Measurements from ENCODE around the gene BRICD5. TPM values are rescaled to one million over a fixed set of nuclear protein-coding genes. Genes with fewer than 3 reads are reported as not detected.

Gene BRICD5
- total and polyA plus RNA-seq, 7 donors: 0.86 to 5.3 (median 3.0) TPM

DNA sequence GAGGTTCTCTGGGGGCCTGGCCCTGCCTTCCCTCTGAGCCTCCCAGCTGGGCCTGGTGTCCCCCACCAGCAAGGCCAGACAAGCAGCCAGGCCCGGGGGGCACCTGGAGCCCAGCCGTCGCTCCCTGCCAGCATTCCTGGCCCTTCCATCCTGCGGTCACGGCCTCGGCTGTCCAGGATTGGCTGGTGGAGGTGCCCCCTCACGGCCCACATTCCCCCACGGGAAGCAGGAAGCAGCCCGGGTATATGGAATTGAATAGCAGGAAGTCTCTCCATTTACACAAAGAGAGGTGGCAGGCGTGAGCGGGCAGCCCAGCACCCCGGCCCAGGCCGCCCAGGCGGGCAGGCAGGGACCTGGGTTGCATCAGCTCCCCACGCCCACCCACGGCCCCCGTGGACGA lies 40.6 kb downstream of the BRICD5 start:
- no peaks in the 10 kb centered on the region for H3K4me1 ChIP-seq
- peak overlapping the region; percentile 43 for H3K4me3 ChIP-seq
- no peaks in the 10 kb centered on the region for H3K9me3 ChIP-seq
- WGBS, 3 donors: 60 to 67% (median 66%) methylated on average over 12 to 18 of the region's 18 CpGs
- no peak for TF ChIP-seq CTCF (IDR thresholded peaks at IDR 0.05)
- DNase-seq (no peak), ATAC-seq (peak in 2 of 4 donors; percentile 24)
- peaks cover 3 to 75% of the 10 kb centered on the region in 2 donors for H3K36me3 ChIP-seq (ENCODE audit: insufficient read depth in 1 of 2, low read depth in 1 of 2)
- intact Hi-C loops (cut with DNase I): no loop called here
- H3K27me3 ChIP-seq (ENCODE audit: insufficient read depth in 3 of 3, low read length in 2 of 3): no peaks in the 10 kb centered on the region
- H3K27ac ChIP-seq: peak overlapping the region; percentile 53

DNA sequence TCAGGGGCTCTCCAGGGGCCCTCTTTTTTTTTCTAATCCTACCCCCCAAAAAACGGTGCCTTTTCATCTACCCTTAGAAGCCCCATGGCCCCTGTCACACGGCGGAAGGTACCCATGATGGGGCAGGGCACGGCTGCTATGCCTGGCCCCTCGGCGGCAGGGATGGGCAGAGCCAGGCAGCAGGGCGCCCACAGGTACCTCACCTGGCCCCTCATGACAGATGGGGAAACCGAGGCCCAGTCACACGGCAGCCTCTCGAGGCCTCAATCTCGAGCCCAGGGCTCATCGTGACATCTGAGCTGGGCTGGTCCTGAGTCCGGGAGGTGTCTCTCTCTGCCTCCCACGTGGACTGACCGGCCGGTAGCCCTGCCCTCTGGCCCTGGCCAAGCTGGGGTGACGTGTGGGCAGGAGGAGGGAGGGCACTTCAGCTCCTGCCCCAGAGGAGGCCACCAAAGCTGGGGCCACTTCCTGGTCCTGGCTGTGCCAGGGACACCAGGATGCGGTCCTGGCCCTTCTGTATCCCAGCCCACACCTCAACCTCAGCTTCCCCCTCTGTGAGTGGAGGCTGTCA lies 43.5 kb downstream of the BRICD5 start:
- H3K4me1 ChIP-seq: no peaks in the 10 kb centered on the region
- DNase-seq (no peak), ATAC-seq (no peak)
- H3K27ac ChIP-seq: no peak overlapping the region
- no peak for TF ChIP-seq CTCF (IDR thresholded peaks at IDR 0.05)
- H3K27me3 ChIP-seq (ENCODE audit: insufficient read depth in 3 of 3, low read length in 2 of 3): no peaks in the 10 kb centered on the region
- H3K36me3 ChIP-seq (ENCODE audit: insufficient read depth in 1 of 2, low read depth in 1 of 2): peaks cover 3 to 46% of the 10 kb centered on the region in 2 donors
- no peak overlapping the region for H3K4me3 ChIP-seq
- 89 to 92% (median 89%) methylated on average over 18 of the region's 18 CpGs for WGBS, 3 donors
- H3K9me3 ChIP-seq: no peaks in the 10 kb centered on the region
- intact Hi-C loops (cut with DNase I): no loop called here

GRCh38 chr16:2166263-2167067 lies 44.2 kb downstream of the BRICD5 start:
- 85 to 89% (median 87%) methylated on average over 17 of the region's 17 CpGs for WGBS, 3 donors
- TF ChIP-seq CTCF (IDR thresholded peaks at IDR 0.05): no peak
- DNase-seq: no peak
- intact Hi-C loops (cut with DNase I): no loop called here
- H3K36me3 ChIP-seq (ENCODE audit: insufficient read depth in 1 of 2, low read depth in 1 of 2): peaks cover 3 to 39% of the 10 kb centered on the region in 2 donors
- H3K27me3 ChIP-seq (ENCODE audit: insufficient read depth in 3 of 3, low read length in 2 of 3): no peaks in the 10 kb centered on the region
- peaks cover 2% of the 10 kb centered on the region for H3K4me1 ChIP-seq
- ATAC-seq: no peak
- H3K27ac ChIP-seq: no peak overlapping the region
- no peaks in the 10 kb centered on the region for H3K9me3 ChIP-seq
- H3K4me3 ChIP-seq: no peak overlapping the region

GRCh38 chr16:2165861-2166260 lies 44.8 kb downstream of the BRICD5 start:
- Histone ChIP-seq H3K27ac (no peak overlapping the region), H3K9me3 (no peaks in the 10 kb centered on the region), H3K4me3 (no peak overlapping the region), H3K36me3 (ENCODE audit: insufficient read depth in 1 of 2, low read depth in 1 of 2) (peaks cover 3 to 33% of the 10 kb centered on the region in 2 donors), H3K27me3 (ENCODE audit: insufficient read depth in 3 of 3, low read length in 2 of 3) (no peaks in the 10 kb centered on the region), H3K4me1 (peaks cover 5% of the 10 kb centered on the region)
- intact Hi-C loops (cut with DNase I): no loop called here
- no peak for TF ChIP-seq CTCF (IDR thresholded peaks at IDR 0.05)
- DNase-seq (no peak), ATAC-seq (no peak)
- WGBS, 3 donors: 94 to 98% (median 95%) methylated on average over 12 of the region's 12 CpGs

All from psoas muscle (tissue), 8 donors.